ENCODE measurements around the gene SRF. TPM values are rescaled to one million over a fixed set of nuclear protein-coding genes. Genes with fewer than 3 reads are reported as not detected.
A peak's percentile ranks its signal among the peaks of the same experiment; 100 is the strongest.

SRF gene
- total RNA-seq, 1 donor from 2014 or later, result 31.3 TPM

DNA sequence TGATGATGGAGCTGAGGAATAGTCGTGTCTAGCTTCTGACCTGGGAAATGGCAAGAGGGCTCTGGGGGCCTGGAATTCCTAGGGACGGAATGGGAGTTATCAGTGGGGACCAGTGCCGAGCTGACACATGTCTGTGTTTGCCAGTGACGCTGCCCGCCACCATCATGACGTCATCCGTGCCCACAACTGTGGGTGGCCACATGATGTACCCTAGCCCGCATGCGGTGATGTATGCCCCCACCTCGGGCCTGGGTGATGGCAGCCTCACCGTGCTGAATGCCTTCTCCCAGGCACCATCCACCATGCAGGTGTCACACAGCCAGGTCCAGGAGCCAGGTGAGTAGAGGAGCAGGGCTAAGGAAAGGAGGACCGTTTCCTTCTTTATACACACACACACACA is 7.1 kb downstream of the SRF start:
- TF ChIP-seq, protein P1, sequence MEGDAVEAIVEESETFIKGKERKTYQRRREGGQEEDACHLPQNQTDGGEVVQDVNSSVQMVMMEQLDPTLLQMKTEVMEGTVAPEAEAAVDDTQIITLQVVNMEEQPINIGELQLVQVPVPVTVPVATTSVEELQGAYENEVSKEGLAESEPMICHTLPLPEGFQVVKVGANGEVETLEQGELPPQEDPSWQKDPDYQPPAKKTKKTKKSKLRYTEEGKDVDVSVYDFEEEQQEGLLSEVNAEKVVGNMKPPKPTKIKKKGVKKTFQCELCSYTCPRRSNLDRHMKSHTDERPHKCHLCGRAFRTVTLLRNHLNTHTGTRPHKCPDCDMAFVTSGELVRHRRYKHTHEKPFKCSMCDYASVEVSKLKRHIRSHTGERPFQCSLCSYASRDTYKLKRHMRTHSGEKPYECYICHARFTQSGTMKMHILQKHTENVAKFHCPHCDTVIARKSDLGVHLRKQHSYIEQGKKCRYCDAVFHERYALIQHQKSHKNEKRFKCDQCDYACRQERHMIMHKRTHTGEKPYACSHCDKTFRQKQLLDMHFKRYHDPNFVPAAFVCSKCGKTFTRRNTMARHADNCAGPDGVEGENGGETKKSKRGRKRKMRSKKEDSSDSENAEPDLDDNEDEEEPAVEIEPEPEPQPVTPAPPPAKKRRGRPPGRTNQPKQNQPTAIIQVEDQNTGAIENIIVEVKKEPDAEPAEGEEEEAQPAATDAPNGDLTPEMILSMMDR (IDR thresholded peaks at IDR 0.05; ENCODE audit: unreplicated experiment), result no peak
- Mint-ChIP-seq H3K4me3 (ENCODE audit: unreplicated experiment) (peak overlapping the region; percentile 51), H3K9me3 (ENCODE audit: unreplicated experiment) (no peaks in the 10 kb centered on the region), H3K4me1 (ENCODE audit: unreplicated experiment) (peaks cover 31% of the 10 kb centered on the region), H3K27me3 (ENCODE audit: unreplicated experiment) (peaks cover 11% of the 10 kb centered on the region), H3K27ac (ENCODE audit: unreplicated experiment) (no peak overlapping the region), H3K36me3 (ENCODE audit: low read depth, unreplicated experiment) (peaks cover 29% of the 10 kb centered on the region)
- no peak for DNase-seq (ENCODE audit: low spot score)

DNA sequence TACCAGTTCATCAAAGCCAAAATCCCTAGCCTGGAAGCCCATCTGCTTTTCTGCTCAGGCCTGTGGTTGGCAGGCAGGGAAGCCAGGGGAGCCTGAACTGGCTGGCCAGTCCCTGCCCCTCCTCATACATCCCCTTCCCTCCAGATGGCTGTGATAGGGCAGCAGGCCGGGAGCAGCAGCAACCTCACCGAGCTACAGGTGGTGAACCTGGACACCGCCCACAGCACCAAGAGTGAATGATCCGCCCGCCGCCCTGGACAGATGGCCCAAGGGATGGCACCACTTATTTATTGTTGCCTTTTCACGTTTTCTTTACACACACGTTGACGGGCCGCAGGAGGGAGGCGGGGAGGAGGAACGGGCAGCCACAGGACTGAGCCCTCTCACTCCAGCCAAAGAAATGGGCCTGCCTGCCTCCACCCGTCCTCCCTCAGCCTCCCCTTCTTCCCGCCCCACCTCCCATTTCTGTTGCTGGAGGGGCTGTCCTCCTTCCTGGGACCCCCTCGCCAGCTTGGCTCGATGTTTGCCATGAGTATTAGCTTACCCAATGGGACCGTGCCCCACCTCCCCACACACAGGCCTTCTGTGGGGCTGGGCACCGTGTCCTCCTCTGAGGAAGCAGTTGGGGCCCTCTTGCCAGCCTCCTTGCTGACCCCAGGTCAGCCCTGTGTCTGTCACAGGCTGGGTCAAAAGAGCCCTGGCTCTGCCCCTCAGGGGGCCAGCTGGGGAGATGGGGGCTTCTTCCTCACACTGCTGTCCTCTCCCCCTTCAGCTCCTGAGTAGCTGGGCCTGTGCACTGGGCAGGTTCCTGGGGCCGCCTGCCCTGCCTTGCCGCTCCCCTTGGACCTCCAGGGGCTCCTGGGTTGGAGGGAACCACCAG is 8.1 kb downstream of the SRF start:
- no peak for DNase-seq (ENCODE audit: low spot score)
- H3K4me3 Mint-ChIP-seq (ENCODE audit: unreplicated experiment), result no peak overlapping the region
- peaks cover 32% of the 10 kb centered on the region for H3K36me3 Mint-ChIP-seq (ENCODE audit: low read depth, unreplicated experiment)
- peaks cover 11% of the 10 kb centered on the region for H3K27me3 Mint-ChIP-seq (ENCODE audit: unreplicated experiment)
- no peak overlapping the region for H3K27ac Mint-ChIP-seq (ENCODE audit: unreplicated experiment)
- H3K4me1 Mint-ChIP-seq (ENCODE audit: unreplicated experiment), result peaks cover 31% of the 10 kb centered on the region
- TF ChIP-seq, protein P1 (IDR thresholded peaks at IDR 0.05; ENCODE audit: unreplicated experiment), result no peak
- H3K9me3 Mint-ChIP-seq (ENCODE audit: unreplicated experiment), result no peaks in the 10 kb centered on the region

DNA sequence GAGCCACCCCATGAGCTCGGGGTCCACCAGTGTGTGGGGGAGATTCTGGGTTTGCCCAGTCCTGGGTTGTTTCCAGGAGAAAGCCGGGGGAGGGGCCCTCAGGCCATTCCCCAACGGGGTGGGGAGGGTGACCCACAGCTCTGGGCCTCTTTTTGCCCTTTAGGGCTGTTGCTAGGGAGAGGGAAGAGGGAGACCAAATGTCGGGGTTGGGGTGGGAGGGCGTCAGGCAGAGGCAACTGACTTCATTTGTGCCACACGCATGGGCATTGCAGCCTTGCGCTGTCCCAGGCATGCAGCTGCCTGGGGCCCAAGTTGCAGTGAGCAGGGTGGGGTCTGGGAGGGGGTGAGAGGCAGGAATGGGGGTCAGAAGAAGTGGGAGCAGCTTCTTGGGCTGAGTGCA is 9.0 kb downstream of the SRF start:
- H3K36me3 Mint-ChIP-seq (ENCODE audit: low read depth, unreplicated experiment), result peaks cover 35% of the 10 kb centered on the region
- H3K4me1 Mint-ChIP-seq (ENCODE audit: unreplicated experiment), result peaks cover 29% of the 10 kb centered on the region
- H3K9me3 Mint-ChIP-seq (ENCODE audit: unreplicated experiment), result no peaks in the 10 kb centered on the region
- DNase-seq (ENCODE audit: low spot score), result no peak
- no peak overlapping the region for H3K27ac Mint-ChIP-seq (ENCODE audit: unreplicated experiment)
- H3K4me3 Mint-ChIP-seq (ENCODE audit: unreplicated experiment), result no peak overlapping the region
- TF ChIP-seq, protein P1 (IDR thresholded peaks at IDR 0.05; ENCODE audit: unreplicated experiment), result no peak
- H3K27me3 Mint-ChIP-seq (ENCODE audit: unreplicated experiment), result peaks cover 11% of the 10 kb centered on the region

DNA sequence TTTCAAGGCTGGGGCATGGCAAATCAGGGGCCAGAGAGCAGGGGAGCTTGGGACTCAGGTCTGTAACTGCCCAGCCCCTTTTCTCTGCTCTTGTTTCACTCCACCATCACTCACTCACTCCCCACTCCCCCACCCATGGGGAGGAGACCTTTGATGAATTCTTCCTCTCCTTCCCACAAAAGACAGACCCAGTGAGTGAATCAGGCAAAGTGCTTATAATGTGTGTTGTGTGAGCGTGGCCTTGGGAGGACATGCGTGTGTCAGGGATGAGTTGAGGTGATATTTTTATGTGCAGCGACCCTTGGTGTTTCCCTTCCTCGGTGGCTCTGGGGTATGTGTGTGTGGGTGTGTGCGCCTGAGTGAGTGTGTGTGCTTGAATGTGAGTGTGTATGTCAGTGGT is 9.9 kb downstream of the SRF start:
- H3K27ac Mint-ChIP-seq (ENCODE audit: unreplicated experiment), result peak overlapping the region; percentile 85
- DNase-seq (ENCODE audit: low spot score), result no peak
- no peaks in the 10 kb centered on the region for H3K9me3 Mint-ChIP-seq (ENCODE audit: unreplicated experiment)
- TF ChIP-seq, protein P1 (IDR thresholded peaks at IDR 0.05; ENCODE audit: unreplicated experiment), result no peak
- H3K36me3 Mint-ChIP-seq (ENCODE audit: low read depth, unreplicated experiment), result peaks cover 35% of the 10 kb centered on the region
- peak overlapping the region; percentile 93 for H3K4me3 Mint-ChIP-seq (ENCODE audit: unreplicated experiment)
- H3K4me1 Mint-ChIP-seq (ENCODE audit: unreplicated experiment), result peaks cover 29% of the 10 kb centered on the region
- H3K27me3 Mint-ChIP-seq (ENCODE audit: unreplicated experiment), result peaks cover 11% of the 10 kb centered on the region

DNA sequence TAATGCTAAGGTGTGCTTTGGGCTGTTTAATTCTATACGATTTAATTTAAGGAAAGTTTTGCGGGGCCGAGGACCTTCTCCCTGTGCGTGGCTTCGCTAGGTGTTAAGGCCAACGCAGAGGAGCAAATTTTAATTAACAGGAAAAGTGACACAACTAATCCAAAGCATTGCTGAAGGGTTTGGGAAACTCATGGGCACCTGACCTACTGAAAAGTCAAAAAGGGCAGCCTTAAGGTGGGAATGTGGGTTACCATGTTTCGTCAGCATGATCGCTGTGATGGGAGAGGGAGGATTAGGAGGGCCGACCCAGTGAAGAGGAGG is 10.5 kb downstream of the SRF start:
- Mint-ChIP-seq H3K4me1 (ENCODE audit: unreplicated experiment) (peaks cover 29% of the 10 kb centered on the region), H3K4me3 (ENCODE audit: unreplicated experiment) (peak overlapping the region; percentile 93), H3K27me3 (ENCODE audit: unreplicated experiment) (peaks cover 9% of the 10 kb centered on the region), H3K27ac (ENCODE audit: unreplicated experiment) (peak overlapping the region; percentile 85), H3K9me3 (ENCODE audit: unreplicated experiment) (no peaks in the 10 kb centered on the region), H3K36me3 (ENCODE audit: low read depth, unreplicated experiment) (peaks cover 38% of the 10 kb centered on the region)
- TF ChIP-seq, protein P1 (IDR thresholded peaks at IDR 0.05; ENCODE audit: unreplicated experiment), result no peak
- DNase-seq (ENCODE audit: low spot score), result no peak

Data from endothelial cell (in vitro differentiated cells).